Epithelial cell of prostate (primary cell): ENCODE data around the gene SPEN.
"Not testable (repeated sequence)": the region's sequence is repeated elsewhere in the genome, so short reads cannot be mapped to it uniquely, and the experiment has no call there.

Source experiments
- DNase-seq: peaks from one replicate; pipeline ENCODE4 v3.0.0-alpha.2; 2011; ENCODE audit warnings: low read depth, low spot score
- H3K27ac ChIP-seq: fragments of 450-650 bp; 2 replicates; pipeline ENCODE4 v1.5.1; 2017; ENCODE audit warnings: mild to moderate bottlenecking

The SPEN gene

DNA sequence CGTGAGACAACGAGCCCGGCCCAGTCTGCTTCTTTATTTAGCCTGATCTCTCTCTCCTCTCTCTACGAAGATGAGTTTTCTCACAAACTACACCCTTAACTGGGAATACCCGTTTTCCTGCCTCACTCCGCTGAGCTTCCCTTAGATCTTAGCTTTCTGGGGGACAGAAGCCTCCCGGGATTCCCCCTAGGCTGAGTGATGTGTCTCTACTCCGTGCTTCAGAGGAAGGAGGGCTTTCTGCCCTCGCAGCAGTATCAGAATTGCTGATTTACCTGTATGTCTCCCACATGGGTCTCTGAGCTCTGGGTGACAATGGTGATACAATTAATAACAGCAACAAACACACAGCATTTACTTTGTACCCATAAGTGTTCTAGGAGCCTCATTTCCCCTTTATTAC is 127.3 kb downstream of the SPEN start:
- no peak for DNase-seq
- H3K27ac ChIP-seq, result peak overlapping the region; percentile 60

DNA sequence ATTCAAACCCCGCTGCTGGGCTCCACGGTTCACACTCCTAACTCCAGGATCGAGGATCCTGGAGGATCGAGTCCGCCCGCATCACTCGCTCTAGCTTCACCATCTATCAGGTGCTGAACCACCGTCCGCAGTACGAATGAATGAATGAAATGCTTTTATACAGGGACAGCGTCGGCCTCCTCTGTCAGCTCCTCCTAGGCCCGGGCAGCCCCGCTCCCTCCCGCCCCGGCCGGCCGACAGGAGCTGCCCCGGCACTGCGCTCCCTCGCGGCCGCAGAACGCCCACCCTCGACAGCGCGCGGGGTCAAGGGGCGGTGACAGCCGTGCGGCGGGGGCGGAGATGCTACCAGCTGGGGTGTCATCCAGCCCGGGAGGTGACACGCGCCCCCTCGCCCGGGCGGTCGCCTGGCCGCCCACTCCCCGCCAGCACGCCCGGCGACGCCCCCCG is 127.9 kb downstream of the SPEN start:
- peak overlapping the region; percentile 60 for H3K27ac ChIP-seq
- no peak for DNase-seq

DNA sequence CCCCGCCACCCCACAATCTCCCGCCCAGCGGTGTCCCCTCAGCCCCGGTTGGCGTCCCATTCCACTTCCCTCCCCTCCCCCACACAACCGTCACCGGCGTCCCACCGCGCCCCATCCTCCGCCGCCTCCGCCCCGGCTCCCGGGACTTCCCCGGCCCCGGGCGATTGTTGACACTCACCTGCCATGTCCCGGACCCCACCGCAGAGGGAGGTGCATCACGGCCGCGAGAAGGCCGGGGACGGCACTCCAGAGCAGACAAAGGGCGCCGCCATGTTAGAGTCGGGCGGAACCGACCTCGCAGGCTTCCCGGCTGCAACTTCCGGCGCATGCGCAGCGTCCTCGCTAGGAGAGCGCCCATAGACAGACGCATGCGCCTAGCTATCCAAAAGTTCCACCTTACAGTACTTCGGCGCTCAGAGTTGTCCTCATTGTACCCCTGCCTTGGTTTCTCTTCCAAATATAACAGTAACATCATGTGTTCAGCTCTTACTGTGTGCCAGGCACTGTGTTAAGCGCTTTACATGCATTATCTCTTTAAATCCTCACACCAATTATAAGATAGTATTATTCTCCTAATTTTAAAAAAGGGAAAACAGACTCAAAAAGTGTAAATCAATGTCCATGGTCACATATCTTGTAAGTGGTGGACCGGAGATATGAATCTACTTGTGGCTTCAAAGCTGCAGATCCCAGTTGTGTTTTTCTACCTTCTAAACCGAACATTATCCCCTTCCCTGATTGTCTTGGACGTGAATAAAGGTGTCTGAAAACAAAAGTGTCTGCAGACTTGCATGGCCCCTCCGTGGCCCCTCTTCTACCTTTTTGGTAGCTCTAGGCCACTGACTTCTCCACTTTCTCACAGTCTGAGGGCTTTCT is 128.5 kb downstream of the SPEN start, which contains the start of gene ZBTB17:
ZBTB17 (minus strand) TSS at position 297 of the 876 bp plus-strand sequence. CDS start 27,606 bp downstream, outside the sequence.
- peak within 1 kb of the TSS; percentile 60 for H3K27ac ChIP-seq
- DNase-seq, result peak; percentile 52

DNA sequence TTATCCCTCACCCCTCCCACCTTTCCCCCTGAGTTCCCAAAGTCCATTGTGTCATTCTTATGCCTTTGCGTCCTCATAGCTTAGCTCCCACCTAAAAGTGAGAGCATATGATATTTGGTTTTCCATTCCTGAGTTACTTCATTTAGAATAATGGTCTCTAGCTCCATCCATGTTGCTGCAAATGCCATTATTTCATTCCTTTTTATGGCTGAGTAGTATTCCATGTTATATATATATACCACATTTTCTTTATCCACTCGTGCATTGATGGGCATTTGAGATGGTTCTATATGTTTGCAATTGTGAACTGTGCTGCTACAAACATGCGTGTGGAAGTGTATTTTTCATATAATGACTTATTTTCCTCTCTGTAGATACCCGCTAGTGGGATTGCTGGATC is 130.4 kb downstream of the SPEN start:
- DNase-seq, H3K27ac ChIP-seq: not testable (repeated sequence)

DNA sequence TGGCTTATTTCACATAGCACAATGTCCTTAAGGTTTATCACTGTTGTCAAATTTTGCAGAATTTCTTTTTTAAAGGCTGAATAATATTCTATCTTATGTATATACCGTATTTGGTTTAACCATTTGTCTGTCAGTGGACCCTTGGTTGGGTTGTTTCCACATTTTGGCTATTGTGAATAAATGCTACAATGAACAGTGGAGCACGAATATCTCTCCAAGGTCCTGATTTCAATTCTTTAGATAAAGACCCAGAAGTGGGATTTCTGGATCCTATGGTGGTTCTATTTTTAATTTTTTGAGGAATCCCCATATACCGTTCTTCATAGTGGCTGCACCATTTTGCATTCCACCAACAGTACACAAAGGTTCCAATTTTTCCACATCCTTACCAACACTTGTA is 134.2 kb downstream of the SPEN start:
- no peak for DNase-seq

DNA sequence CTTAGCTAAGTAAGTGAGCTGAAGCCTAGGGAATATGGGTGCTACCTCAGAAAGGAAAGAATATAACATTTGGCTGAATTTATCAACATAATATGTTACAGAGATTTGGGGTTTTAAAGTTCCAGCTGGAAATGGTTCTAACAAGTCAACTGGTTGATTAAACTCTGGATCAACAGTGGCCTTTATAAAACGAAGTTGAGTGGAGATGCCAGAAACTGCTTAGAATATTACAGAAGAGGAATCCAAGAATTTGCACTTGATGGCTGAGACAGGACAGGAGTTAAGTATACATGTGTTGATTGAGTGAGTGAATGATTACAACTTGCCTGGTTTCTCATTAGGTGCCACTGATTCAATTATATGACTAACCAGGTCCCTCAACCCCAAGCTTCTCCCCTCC is 135.8 kb downstream of the SPEN start:
- DNase-seq, result no peak
- H3K27ac ChIP-seq, result no peak overlapping the region

More for the DNA sequence above, 134.2 kb downstream of the SPEN start:
- no peak overlapping the region for H3K27ac ChIP-seq

DNA sequence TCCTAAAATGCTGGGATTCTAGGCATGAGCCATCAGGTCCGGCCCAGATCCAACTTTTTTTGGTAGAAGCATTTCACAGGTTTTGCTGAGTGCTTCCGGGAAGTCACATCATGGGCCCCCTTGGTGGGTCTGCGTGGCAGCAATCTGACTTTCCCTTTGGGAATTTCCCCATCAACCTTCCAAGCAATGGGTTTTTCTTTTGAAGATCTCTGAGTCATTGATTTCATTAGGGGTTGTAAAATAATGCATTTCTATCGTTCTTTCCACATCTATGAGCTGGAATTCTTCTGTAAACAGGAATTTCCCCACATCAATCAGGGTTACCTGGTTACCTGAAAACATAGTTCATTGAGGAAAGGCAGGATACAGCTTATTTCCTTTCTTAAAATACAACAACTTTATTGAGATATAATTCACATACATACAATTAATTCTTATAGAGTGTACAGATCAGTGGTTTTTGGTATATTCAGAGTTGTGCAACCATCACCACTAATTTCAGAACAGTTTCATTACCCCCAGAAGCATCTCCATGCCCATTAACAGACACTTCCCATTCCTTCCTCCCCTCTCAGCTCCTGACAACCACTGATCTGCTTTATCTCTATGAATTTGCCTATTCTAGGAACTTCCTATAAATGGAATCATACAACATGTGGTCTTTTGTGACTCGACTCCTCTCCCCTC is 138.2 kb downstream of the SPEN start:
- H3K27ac ChIP-seq, result no peak overlapping the region
- DNase-seq, result no peak

DNA sequence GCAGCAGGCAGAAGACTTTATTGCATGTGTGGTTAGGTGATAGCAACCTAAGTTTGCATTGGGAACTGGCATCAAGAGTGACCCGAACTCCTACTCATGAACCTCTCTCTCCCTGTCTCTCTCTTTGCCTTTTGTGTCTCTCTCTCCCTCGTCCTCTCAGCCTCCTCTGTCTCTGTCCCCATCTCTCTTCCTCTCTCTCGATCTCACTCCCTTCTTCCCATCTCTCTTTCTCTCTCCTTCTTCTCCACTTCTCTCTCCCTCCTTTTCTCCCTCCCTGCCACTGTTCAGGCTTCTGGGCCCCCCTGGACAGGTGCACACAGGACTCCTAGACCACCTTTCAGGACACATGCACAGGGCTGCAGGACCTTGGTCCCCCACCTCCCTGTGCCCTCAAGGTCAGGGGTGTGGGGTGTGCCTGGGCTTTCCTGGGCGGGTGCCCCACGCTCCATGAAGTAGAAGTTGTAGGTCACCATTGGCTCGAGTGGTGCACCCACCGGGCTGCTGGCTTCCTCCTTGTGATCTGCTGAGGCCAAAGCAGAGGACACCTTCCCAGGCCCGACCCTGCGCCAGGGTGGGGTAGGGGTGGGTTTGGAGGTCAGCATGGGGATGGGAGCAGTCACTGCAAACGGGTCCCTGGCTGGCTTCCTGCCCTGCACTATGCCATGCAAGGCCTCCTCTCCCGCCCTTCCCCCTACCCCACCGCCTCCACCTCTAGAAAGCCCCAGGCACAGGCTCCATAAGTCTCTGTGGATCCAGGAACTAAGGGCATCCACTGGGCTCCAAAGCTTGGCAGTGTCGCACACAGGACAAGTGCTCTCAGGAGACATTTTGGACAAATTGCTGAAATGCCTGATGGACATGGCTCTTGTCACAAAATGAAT is 141.6 kb downstream of the SPEN start:
- no peak for DNase-seq
- no peak overlapping the region for H3K27ac ChIP-seq

DNA sequence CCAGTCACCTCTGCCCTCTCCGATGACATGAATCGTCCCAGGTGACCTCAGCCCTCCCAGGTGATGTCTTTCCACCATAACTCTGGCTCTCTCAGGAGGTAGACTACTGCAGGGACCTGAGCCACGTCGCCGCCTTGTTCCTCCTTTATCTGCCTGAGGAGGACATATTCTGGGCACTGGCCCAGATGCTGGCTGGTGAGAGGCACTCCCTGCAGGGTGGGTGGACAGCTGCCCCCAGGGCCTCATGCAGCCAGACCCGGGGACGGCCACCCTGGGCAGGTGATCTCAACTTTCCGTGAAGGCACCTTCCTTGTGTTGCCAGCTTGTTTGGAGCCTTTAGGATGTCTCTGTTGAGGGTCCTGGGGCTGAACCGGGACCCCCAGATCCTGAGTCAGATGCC is 142.3 kb downstream of the SPEN start:
- DNase-seq, result no peak
- H3K27ac ChIP-seq, result no peak overlapping the region
